Measurements from ENCODE around the gene BMPER.

BMPER gene

GRCh38 chr7:34081935-34082334, 176.6 kb downstream of the BMPER start:
- Mint-ChIP-seq H3K36me3 (ENCODE audit: low read depth) (no peaks in the 10 kb centered on the region), H3K4me3 (no peak overlapping the region), H3K4me1 (ENCODE audit: low read depth) (no peaks in the 10 kb centered on the region), H3K27me3 (no peaks in the 10 kb centered on the region), H3K9me3 (peaks cover 3% of the 10 kb centered on the region), H3K27ac (no peak overlapping the region)

DNA sequence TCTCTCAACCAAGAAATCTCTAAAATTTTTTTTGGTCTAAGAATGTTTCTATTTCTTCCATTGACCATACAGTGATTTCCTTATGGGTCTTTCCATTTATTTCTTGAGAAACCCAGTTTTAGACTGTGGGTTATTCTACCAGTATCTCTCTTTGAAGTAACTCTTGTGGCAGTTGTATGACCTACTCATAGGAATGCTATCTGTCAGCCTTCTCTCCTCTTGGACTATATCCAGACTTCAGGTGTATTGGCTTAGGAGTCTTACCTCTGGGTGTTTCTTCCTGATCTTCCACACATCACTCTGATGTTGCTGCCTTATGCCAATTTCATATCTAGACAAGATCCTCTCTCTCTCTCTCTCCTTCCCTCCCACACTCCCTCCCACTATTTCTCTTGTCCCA, 178.1 kb downstream of the BMPER start:
- Mint-ChIP-seq H3K9me3 (peaks cover 3% of the 10 kb centered on the region), H3K36me3 (ENCODE audit: low read depth) (no peaks in the 10 kb centered on the region), H3K27ac (no peak overlapping the region), H3K4me1 (ENCODE audit: low read depth) (no peaks in the 10 kb centered on the region), H3K27me3 (no peaks in the 10 kb centered on the region), H3K4me3 (no peak overlapping the region)

GRCh38 chr7:34084651-34085050, 179.3 kb downstream of the BMPER start:
- Mint-ChIP-seq H3K27me3 (no peaks in the 10 kb centered on the region), H3K4me3 (no peak overlapping the region), H3K9me3 (peaks cover 3% of the 10 kb centered on the region), H3K36me3 (ENCODE audit: low read depth) (no peaks in the 10 kb centered on the region), H3K4me1 (ENCODE audit: low read depth) (no peaks in the 10 kb centered on the region), H3K27ac (no peak overlapping the region)

- Mint-ChIP-seq H3K4me1 (ENCODE audit: low read depth) (no peaks in the 10 kb centered on the region), H3K36me3 (ENCODE audit: low read depth) (no peaks in the 10 kb centered on the region)
These were observed 180.7 kb downstream of the BMPER start for GRCh38 chr7:34086064-34086463.

GRCh38 chr7:34086981-34087380, 181.6 kb downstream of the BMPER start:
- H3K4me3 Mint-ChIP-seq, result no peak overlapping the region
- no peaks in the 10 kb centered on the region for H3K27me3 Mint-ChIP-seq
- H3K36me3 Mint-ChIP-seq (ENCODE audit: low read depth), result no peaks in the 10 kb centered on the region
- H3K4me1 Mint-ChIP-seq (ENCODE audit: low read depth), result no peaks in the 10 kb centered on the region
- no peak overlapping the region for H3K27ac Mint-ChIP-seq
- peaks cover 3% of the 10 kb centered on the region for H3K9me3 Mint-ChIP-seq

More at GRCh38 chr7:34086064-34086463, 180.7 kb downstream of the BMPER start:
- no peak overlapping the region for H3K4me3 Mint-ChIP-seq
- H3K27me3 Mint-ChIP-seq, result no peaks in the 10 kb centered on the region
- no peak overlapping the region for H3K27ac Mint-ChIP-seq
- H3K9me3 Mint-ChIP-seq, result peaks cover 3% of the 10 kb centered on the region

DNA sequence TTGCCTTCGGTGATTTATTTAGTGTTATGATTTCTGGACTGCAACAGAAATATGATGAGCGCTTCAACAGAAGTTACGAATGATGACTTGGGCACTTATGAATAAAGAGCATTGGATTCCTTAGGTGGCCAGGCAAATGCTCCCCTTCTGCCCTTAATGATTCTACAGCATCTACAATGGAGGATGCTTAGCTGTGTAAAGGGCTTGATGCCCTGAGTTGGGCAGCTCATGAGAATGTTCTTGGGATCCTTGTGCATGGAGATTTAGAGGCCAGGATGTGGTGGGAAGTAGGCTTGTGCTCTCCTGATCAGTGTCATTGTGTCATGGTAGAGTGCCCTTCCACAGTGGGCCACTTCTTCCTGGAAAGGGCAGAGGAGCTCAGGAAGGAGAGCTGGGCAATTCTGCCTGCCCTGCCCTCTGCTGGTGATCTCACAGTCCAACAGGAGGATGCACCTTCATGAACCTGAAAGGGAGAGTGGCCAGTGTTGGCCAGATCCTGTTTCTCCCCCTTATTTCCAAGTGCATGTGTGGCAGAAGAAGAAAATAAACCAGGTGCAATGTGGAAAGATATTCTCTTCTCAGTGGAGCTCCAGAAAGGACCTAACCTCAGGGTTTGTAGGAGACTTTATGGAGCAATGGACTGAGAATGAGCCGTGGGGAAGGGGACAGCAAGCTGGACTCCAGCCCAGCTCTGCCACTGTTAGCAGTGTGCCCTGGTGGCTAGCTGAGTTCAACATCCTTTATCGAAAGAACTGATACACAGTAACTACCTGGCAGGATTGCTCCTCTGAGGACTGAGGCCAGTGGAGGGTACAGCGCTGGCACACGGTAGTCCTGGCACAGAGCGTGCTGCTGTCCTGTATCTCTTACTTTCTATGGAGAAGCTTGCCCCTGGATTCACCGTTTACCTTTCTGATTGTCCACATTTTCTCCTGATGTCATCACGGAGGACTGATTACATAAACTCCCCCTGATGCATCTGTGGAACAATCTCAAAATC, 182.9 kb downstream of the BMPER start:
- Mint-ChIP-seq H3K9me3 (peaks cover 3% of the 10 kb centered on the region), H3K4me3 (no peak overlapping the region), H3K27ac (no peak overlapping the region), H3K27me3 (no peaks in the 10 kb centered on the region), H3K4me1 (ENCODE audit: low read depth) (no peaks in the 10 kb centered on the region), H3K36me3 (ENCODE audit: low read depth) (no peaks in the 10 kb centered on the region)

DNA sequence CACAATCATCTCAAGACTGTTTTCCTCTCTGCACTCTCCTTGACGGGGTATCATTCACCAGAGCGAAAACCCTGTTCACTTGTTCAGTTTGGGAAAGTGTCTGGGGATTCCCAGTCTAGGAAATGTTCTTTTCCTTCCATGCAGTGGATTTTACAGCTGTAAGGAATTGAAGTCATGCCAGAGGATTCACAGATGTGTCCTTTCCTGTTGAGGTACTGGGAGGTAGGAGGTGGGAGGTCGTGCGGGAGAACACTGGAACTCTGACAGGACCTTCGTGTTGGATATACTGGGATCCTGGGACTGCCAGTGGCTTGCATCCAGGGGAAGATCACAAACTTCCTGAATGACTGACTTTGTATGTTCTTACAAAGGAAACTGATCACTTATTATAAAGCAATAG, 185.5 kb downstream of the BMPER start:
- Mint-ChIP-seq H3K36me3 (ENCODE audit: low read depth) (no peaks in the 10 kb centered on the region), H3K4me3 (no peak overlapping the region), H3K27ac (no peak overlapping the region), H3K4me1 (ENCODE audit: low read depth) (no peaks in the 10 kb centered on the region), H3K9me3 (no peaks in the 10 kb centered on the region), H3K27me3 (no peaks in the 10 kb centered on the region)

GRCh38 chr7:34091321-34091917, 186.1 kb downstream of the BMPER start:
- H3K27me3 Mint-ChIP-seq, result no peaks in the 10 kb centered on the region
- no peaks in the 10 kb centered on the region for H3K36me3 Mint-ChIP-seq (ENCODE audit: low read depth)
- H3K4me1 Mint-ChIP-seq (ENCODE audit: low read depth), result no peaks in the 10 kb centered on the region

GRCh38 chr7:34093276-34093675, 187.9 kb downstream of the BMPER start:
- Mint-ChIP-seq H3K9me3 (no peaks in the 10 kb centered on the region), H3K4me1 (ENCODE audit: low read depth) (no peaks in the 10 kb centered on the region), H3K4me3 (no peak overlapping the region), H3K36me3 (ENCODE audit: low read depth) (no peaks in the 10 kb centered on the region), H3K27me3 (no peaks in the 10 kb centered on the region), H3K27ac (no peak overlapping the region)

More at GRCh38 chr7:34091321-34091917, 186.1 kb downstream of the BMPER start:
- Mint-ChIP-seq H3K4me3 (no peak overlapping the region), H3K9me3 (no peaks in the 10 kb centered on the region), H3K27ac (no peak overlapping the region)

DNA sequence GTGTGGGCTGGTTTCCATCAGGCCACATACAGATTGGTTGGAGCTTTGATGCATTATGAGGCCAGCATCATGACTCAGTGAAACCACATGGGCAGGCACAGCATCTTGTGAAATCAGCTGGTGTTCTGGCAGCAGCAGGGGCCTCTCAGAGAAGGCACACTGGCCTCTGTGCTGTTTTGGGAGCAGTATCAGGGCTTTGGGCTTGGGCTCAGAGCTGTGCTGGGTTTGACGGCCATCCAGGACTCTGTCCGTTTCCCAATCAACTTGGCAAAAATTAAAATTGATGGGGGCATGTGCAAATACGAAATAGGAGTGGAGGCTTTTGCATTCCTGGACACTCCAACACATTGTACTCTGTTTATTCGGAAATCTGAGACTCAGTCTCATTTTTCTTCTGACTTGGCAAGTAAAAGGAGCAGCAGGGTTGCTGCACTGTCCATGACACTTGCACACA, 190.9 kb downstream of the BMPER start:
- no peaks in the 10 kb centered on the region for H3K36me3 Mint-ChIP-seq (ENCODE audit: low read depth)
- H3K9me3 Mint-ChIP-seq, result no peaks in the 10 kb centered on the region
- no peaks in the 10 kb centered on the region for H3K4me1 Mint-ChIP-seq (ENCODE audit: low read depth)
- H3K4me3 Mint-ChIP-seq, result no peak overlapping the region
- H3K27ac Mint-ChIP-seq, result no peak overlapping the region
- no peaks in the 10 kb centered on the region for H3K27me3 Mint-ChIP-seq

GRCh38 chr7:34096777-34097176, 191.4 kb downstream of the BMPER start:
- Mint-ChIP-seq H3K27ac (no peak overlapping the region), H3K27me3 (no peaks in the 10 kb centered on the region), H3K36me3 (ENCODE audit: low read depth) (no peaks in the 10 kb centered on the region), H3K4me3 (no peak overlapping the region), H3K4me1 (ENCODE audit: low read depth) (no peaks in the 10 kb centered on the region), H3K9me3 (no peaks in the 10 kb centered on the region)

- peaks cover 3% of the 10 kb centered on the region for H3K9me3 Mint-ChIP-seq
- H3K27ac Mint-ChIP-seq, result no peak overlapping the region
- no peaks in the 10 kb centered on the region for H3K4me1 Mint-ChIP-seq (ENCODE audit: low read depth)
- H3K27me3 Mint-ChIP-seq, result no peaks in the 10 kb centered on the region
- no peak overlapping the region for H3K4me3 Mint-ChIP-seq
- H3K36me3 Mint-ChIP-seq (ENCODE audit: low read depth), result no peaks in the 10 kb centered on the region
These were observed 195.3 kb downstream of the BMPER start for GRCh38 chr7:34100661-34101060.

DNA sequence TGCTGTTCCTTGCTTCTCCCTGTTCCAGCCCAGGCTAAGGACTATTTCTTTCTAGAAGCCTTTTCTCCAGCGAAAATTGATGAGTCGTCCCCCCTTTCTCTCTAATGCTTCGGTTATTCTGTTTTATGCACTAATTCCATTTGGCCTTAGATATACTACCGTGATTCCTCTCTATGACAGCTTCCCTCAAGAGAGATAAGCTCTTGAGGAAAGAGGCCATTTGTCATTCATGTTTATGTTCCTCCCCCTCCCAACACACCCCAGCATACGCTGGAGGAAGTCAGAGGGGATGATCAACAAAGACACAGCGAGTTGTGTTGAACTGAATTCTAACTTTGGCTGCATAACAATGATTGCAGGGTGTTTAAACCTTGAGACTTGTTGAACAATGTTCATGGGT, 198.8 kb downstream of the BMPER start:
- no peaks in the 10 kb centered on the region for H3K36me3 Mint-ChIP-seq (ENCODE audit: low read depth)
- H3K27ac Mint-ChIP-seq, result no peak overlapping the region
- H3K4me3 Mint-ChIP-seq, result no peak overlapping the region
- no peaks in the 10 kb centered on the region for H3K4me1 Mint-ChIP-seq (ENCODE audit: low read depth)
- H3K9me3 Mint-ChIP-seq, result peaks cover 11% of the 10 kb centered on the region
- H3K27me3 Mint-ChIP-seq, result no peaks in the 10 kb centered on the region

DNA sequence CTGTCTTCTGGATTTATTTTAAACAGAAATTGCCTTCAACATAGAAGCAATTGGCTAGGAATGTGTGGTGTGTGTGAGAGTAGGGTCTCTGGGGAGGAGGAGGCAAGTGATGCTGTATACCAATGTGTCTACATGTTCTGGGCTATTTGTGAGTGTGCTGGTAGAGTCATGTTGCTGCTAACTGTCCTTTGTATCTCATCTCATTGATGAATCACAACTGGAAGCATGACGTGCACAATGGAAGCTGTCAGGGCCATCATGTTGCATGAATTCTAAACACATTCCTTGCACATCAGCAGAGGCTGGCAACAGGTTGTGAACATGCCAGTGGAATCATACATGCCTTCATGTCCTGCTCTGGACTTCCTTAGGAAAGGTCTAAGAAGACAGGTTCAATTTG, 199.7 kb downstream of the BMPER start:
- Mint-ChIP-seq H3K36me3 (ENCODE audit: low read depth) (no peaks in the 10 kb centered on the region), H3K27ac (no peak overlapping the region), H3K4me3 (no peak overlapping the region), H3K9me3 (peaks cover 11% of the 10 kb centered on the region), H3K4me1 (ENCODE audit: low read depth) (no peaks in the 10 kb centered on the region), H3K27me3 (no peaks in the 10 kb centered on the region)

GRCh38 chr7:34107276-34107675, 201.9 kb downstream of the BMPER start:
- Mint-ChIP-seq H3K4me3 (no peak overlapping the region), H3K9me3 (peaks cover 11% of the 10 kb centered on the region), H3K4me1 (ENCODE audit: low read depth) (no peaks in the 10 kb centered on the region), H3K27ac (no peak overlapping the region), H3K36me3 (ENCODE audit: low read depth) (no peaks in the 10 kb centered on the region), H3K27me3 (no peaks in the 10 kb centered on the region)
